Glomerular visceral epithelial cell (primary cell): Measurements from ENCODE around the gene PHOX2B.

Source experiments
- DNase-seq: peaks from one replicate; pipeline ENCODE4 v3.0.0-alpha.2; 2016; ENCODE audit errors: extremely low spot score

PHOX2B gene

DNA sequence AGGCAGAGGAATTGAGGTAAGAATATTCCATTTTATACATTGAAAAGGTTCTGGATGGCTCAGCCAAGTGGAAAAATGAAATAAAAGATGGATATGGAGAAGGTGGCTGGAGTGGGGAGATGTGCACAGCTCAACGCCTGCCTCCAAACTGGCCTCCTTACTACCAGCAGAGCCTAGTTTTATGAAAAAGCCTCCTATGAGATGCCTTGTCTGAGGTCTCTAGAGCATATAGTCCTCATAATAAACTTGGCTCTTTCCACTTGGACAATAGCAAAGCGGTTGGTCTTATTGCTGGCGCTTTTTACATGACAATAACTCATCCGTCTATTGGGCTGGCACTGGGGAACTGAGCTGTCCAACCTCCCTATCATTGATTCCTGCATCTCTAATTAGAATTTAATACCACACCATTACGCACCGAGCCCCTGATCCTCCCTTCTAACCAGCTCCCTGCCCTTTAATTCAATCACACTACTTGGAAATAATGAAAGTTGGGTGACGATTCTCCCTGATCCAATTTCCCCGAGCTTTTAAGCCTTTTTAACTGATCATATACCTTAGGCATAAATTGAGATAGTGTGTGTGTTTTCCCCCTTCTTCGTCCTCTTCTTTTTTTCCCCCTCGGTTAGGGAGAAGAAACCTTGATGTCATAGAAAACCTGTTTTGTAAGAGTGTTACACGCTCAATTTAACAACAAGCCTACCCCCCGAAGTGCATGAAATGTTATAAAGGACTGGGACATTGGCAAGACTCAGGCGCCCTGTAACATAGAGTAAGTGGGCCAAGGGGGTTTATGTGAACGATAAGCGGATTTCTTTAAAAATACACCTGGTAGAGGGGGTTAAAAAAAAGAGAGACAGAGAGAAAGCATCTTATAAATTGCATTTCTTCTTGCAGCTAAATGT, at the start of gene PHOX2B:
Gene PHOX2B, minus strand, starts transcription at position 155 of the 905 bp plus-strand sequence. Its CDS starts 115 bp downstream, at position 40.
- DNase-seq, result no peak

DNA sequence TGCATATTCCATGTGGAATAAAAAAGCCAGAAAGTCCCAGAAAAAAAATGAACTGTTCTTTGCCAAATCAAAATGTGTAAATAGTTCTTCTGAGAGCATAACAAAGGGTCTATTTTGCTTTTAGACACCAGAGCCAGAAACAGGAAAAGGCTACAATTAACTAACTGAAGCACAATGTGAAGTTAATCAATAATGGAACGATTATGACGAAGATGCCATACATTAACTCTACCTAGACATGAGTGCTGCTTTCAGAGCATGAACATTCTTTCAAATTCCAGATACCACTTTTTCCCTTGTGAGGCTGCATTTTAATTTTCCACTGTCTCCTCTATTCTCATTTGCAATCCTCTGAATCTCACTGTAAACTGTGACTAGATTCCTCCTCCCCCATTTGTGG, 48.7 kb upstream of the PHOX2B start:
- DNase-seq, result no peak

DNA sequence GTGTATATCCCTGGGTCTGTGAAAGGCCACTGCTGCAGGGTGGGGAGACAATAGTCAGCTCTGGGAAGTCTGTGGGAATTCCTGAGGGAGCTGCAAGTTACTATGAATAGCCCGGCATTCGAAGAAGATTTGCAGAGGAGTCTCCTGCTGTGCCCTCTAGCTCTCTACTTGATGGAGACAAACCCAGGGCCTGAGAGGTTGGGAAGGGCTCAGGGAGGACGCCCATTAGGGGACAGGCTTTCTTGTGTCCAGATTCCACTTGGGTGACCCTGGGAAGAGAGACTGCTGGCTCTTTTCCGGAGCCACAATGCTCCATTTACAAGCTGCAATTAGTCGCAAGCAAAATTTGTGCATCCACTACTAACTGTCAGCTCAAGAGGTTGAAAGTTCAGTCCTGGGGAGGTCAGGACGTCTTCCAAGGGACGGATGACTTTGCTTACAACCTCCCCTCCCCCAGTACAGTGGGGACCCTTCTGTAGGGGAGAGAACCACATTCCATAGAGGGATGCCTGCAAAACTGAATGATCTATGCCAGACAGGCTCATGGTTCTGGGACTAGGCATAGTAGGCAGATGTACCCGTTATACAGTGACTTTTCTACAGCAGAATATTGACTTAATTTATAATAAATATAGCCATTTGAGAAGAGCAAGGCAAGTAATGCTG, 48.2 kb upstream of the PHOX2B start:
- DNase-seq, result no peak

DNA sequence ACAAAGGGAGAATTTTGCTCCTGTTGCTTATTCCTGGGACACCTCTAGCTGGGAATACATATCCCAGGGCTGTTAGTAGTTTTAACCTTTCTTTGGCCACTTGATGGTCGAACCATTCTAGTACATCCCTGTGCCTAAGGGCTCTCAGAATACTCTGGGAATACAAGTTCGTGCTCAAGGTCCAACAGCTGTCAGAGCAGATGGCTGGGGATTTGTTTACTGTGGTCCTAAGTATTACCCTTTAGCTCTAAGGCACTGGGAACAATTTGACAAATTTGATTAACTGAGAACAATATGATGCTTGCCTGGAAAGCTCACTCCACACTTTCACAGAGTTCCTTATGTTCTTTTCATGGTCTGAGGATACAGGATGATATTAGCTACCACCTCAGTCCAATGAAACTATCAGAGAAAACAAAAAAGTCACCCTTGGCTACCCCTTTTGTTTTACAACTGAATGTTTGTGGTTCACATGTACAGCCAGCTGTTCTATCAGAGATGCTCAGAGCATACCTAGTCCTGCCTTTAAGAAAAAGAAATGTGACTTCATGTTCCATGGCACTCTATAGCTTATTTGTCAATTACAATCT, 47.4 kb upstream of the PHOX2B start:
- DNase-seq, result no peak

DNA sequence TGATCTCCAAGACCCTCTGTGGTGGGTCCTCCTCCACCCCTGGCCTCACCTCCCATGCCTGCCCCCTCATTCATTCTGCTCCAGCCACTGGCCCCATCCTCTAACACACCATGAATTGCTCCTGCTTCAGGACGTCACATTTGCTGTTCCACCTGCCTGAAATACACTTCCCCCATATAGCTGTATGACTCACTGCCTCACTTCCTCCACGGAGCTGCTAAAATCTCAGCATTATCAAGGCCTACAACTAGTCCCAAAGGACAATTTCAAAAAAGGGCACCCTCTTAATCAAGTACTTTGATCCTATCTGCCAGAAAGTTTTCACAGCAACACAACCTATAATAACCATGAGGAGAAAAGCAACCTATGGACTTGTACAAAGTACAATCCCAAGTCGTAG, 43.6 kb upstream of the PHOX2B start:
- DNase-seq, result no peak

DNA sequence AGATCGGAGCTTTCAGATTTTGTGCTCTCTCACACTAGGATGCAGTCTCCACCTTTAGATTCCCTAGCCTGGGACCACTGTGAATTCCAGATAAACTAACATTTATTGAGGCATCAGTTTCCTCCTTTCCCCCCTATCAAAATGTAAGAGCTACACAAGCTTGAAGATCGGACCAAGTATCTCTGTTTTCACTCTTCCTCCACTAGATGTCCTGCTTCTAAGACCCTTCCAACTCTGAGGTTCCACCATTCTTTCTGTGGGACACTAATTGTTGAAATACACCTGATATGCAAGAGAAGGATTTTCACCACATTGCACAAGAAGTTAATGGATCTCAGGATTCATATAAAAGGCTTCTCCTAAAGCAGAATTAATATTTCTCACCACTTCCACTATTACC, 43.0 kb upstream of the PHOX2B start:
- no peak for DNase-seq

DNA sequence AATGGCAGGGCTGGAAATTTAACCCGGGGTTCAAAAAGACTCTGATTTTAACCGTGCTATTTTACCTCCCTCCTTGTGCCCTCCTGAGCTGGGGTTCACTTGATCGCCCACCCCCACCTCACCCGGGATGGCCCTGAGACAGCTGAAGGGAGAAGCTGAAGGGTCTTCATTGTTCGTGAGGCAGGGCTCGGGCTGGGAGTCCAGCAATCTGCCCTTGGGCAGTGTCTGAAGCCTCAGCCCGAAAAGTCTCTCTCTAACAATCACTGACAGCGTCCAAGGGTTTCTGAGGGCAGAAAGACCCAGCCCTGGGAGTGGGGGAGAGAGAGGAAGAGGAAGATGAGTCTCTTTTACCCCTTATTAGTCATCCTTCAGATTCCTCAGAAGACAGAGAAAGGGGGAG, 39.4 kb upstream of the PHOX2B start:
- no peak for DNase-seq

DNA sequence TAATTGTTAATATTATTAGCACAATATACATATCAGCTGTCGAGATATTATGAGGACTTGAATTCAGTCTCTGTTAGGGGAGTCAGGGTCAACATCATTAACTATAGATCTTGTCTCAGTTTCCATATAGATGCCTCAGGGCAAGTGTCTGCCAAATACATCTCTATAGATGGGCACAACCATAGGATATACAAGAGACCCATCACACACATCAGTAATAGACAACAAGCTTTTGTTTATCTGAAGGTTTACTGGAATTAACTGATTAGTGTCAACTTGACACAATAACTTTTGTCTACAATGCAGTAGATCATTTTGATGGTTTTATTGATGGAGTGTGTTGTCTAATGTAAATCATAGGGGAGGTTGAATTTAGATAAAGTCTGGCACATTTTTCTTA, 37.1 kb upstream of the PHOX2B start:
- DNase-seq, result no peak

DNA sequence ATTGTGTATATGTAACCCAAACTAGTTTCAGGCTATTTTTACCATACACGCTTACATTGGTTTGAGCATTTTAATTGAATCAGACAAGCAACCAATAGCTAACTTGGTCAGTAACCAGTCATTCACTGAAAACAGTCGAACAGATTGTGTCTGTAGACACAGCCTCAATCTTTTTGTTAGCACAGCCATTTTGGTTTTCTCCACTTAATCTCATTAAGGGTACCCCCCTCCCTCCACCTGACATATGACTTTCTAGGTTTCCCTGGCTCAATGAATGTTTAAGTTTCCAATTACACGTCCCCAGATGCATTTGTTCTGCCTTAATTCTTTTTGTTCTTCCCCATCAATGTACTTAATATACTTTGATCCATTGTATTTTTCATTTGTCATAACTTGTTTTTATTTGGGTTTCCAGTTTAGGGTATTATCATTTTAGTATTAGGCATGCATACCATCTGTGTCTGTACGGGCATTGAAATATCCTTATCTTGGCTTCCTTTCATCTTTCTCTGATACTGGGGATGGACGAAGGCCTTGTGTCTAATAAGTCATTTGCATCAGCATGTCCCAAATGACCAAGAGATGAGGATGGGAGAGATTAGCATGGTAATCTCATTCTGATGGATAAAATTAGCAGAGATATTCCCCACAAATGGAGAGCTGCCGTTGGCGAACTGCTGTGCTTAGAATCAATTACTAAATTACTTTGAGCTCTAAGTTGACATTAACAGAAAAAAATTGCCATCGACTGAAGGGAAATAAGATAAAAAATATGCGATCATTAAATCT, 35.9 kb upstream of the PHOX2B start:
- no peak for DNase-seq

DNA sequence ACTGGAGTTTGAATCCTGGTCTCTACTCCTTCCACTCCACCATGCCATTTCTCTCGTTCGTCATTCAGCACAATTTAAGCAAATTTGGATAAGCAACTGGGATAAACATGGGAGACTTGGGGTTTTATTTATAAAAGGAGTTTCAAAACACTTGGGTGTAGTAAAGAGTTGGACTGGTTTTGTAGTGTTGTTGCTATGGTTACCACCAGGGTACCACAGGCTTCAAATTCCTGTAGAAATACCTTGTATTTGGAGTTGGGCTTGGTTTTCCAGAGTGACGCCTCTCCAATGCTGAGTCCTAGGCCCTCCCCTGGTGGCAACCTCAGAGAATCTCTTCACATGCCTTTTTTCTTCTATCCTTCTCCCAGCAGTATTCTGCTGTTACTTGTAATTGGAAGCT, 27.9 kb upstream of the PHOX2B start:
- DNase-seq, result no peak

DNA sequence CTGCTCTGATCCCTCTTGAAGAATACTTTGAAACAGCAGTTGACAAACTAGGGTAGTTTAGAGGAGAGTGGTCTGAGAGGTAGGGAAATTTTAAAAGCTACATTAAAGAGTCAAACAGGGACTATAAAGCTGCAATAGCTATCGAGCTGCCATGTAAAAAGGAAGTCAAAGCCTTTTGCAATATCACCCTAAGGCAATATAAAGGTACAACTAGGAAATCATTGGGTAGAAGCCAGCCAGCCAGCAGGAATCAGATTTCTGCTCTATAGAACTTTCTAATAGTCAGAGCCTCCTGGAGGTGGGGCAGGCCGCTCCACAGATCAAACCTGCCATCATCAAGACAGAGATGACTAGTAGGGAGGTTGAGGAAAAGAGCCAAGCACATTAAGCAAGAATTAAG, 15.2 kb upstream of the PHOX2B start:
- DNase-seq, result no peak

DNA sequence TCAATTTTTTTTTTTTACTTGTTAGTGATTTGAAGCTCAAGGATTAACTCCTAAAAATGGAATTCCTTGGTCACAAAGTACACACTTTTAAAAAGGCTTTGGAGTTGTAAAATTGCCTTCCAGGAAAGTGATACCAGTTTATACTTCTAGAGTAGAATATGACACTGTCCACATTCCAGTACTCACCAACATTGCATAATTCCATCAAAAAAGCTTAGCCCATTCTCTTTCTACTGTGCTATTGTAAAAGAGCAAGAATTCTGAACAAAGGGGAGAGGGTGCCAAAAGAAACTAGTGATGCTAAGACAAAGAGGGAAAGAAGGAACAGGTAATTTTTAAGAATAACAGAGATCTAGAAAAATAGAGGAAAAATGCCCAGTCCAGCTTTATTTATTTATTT, 10.4 kb upstream of the PHOX2B start:
- DNase-seq, result no peak

DNA sequence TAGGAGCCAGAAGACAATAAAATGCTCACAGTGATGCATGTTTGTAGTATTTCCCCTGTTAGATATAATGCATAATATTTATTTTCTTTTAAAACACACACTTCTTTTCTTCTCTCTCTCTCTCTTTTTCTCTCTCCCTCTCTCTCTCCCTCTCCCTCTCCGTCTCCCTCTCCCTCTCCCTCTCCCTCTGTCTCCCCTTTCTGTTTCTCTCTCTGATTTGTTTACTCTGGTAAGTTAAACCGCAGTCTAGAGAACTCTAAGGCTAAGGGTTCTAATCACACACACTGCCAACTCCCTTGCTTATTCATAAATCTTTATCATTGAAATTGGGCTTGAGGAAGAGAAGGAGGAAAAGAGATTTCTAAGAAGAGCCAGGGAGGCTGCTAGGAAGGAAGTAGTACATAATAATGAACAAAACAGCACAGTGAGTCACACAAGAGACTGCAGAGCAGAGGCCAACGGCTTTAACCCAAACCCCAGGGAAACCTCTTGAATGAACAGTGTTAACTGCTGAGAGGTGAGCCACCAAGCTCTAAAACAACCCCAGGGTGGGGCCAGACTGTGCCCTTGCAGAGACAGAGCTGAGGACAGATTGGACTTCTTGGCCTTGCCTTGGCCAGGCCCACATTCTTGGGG, 9.1 kb upstream of the PHOX2B start:
- DNase-seq, result no peak

DNA sequence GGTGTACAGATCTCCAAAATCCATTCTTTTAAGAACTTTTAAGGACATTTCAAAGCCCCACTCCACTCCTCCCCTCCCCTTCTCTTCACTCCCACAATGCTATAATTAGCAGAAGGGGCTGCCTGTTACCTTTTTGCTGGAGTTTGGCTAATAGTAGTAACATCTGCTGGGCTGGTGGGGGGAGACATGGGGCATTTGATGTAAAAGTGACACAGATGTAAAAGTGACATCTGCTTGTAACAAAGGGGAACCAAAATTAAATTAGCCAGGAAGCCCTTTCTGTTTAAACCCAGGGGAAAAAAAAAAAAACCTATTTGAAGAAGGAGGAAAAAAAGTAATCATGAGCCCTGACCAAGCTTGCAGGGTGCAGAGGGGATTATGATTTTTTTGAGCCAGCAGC, 5.4 kb upstream of the PHOX2B start:
- no peak for DNase-seq

DNA sequence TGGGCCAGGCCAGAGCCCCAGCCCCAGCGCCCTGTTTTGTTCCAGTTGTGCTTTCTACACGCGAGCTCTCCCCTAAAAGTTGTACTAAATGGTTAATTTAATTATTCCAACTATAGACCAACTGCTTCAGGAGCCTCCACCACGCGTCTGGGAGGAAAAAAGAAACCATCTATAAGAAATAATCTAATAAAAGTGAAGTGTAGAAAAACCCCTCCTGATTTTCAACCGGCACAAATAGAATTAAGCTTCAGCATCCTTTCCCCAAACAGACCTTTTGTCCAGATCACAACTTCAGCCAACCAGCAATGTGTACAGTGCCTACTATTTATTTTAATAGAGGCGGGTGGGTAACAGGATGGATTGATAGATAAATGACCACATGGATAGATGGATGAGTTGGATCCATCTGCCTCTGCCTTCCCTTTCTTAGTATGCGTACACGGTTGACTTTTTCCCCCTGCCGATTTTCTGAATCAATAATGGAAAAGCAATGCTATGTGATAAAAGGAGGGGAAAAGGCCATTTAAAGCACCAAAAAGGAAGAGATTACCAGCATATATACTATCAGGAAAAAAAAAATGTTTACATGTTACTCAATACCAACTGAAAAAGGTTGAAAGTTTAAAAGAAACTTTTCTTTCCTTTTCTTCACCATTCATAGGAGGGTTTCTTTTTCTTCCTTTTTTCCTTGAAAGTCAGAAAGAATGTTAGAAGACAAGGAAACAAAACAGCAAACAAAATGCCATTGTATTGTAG, 3.7 kb upstream of the PHOX2B start:
- no peak for DNase-seq

DNA sequence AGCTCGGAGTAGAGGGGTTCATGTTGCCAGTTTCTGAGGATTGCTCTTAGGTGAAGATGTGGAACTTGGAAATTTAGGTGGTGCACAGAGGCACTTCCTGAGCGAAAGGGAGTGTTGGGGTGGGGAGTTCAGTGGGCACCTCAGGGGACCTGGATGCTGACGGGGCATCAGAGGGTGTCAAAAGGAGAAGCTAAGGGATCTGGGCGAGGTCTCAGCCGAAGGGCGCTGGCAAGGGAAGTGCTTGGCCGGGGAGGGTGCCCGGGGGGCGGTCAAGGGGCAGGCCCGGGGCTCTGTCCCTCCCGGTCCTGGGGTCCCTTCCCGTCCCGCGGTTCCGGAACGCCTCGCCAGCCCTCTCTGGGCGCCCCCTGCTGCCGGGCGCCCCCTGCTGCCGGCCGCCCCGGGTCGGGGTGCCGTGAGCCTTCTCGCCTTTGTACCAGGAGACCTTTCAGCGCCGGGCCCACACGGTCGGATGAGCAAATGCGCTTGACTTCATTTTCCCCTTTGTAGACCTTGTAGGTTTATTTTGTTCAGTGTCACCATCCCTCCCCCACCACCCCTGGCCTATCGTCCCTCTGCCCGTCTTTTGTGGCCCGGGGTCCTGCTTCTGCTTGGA, 3.0 kb upstream of the PHOX2B start:
- no peak for DNase-seq

DNA sequence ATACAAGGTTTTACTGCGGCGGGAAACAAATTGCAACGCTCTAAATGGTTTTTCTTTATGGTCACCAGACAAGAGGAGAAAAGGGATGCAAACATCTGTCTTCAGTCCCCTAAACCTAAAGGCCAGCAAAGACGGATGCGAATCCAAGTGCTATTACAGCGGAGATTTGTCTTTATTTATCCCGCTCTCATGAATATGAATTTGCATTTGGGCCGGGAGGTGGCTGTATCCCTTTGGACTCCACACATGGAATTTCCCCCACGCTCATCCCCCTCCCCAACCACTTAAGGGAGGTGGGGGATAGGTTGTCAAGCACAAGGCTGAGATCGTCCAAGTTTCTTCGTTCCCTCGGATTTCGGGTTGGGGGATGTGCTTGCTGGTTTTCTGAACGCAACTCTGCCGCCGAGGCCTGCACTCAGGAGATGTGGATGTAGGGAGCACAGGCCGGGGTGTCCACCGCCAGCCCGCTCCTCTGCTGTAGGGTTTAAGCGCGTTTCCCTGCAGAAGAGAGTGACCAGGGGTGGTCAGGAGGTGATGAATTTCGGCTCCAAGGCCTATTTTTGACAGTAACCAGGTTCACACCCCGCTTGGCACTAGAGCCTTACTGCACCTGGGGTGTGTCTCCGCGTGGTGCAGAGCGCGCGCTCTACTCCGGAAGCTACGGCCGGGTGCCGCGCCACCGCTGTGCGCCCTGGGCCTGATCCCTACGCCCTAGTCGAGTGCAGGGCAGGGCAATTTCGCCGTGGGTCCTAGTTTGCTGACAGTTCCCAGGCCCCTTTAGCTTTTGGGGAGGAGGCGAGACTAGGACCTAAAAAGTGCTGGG, 2.3 kb upstream of the PHOX2B start:
- no peak for DNase-seq

DNA sequence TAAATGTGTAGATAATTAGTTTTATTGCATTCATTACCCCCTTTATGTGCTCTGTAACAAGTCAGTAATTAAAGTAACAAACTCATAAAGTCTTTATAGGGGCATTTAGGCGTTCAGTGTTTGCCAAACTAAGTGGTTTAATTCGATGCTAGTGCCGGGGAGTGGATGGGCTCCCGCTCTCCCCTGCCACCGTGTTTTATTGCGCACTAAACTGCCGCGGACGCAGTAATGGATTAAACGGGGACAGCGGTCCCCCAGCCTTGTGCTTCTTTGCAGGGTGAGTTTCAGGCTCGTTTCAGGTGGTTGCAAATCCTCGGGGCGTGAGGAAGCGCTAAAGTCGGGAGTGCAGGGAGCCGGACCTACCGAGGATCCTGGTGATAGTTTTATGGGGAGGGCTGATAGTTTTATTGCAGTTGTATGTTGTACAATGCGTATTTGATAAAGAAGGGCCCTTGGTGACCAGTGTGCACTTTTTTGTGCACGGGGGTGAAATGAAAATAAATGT, 1.6 kb upstream of the PHOX2B start:
- no peak for DNase-seq

DNA sequence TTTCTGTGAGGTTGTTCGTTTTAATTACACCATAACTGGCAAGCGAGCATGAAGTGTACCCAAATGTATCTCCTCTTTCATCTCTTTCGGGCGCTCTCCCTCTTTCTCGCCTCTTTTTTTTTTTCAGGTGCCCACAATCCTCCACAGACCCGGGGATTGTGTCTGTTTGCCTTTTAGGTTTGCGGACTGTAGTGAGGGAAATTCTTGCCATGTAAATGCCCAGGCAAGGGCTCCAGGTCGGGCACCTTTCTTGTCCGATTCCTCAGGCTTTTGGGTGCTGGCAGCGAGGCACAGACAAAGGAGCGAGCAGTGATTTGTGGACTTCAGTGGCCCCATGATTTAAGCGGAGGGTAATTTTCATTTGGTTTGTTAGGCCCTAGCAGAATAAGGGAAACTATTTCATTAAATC, 1.1 kb upstream of the PHOX2B start:
- no peak for DNase-seq
